ENCODE results near the gene RNH1. TPM values are rescaled to one million over a fixed set of nuclear protein-coding genes. Genes with fewer than 3 reads are reported as not detected.

Gene RNH1
- total RNA-seq, 1 experiment from 2014 or later = 345 TPM

GRCh38 chr11:472272-472671 is 34.8 kb downstream of the RNH1 start:
- Histone ChIP-seq H3K27ac (ENCODE audit: low read length) (no peak overlapping the region), H3K9me3 (ENCODE audit: control insufficient read depth, insufficient read depth, low read depth, low read length) (no peaks in the 10 kb centered on the region), H3K4me1 (ENCODE audit: control insufficient read depth, insufficient read depth, low read length) (peaks cover 24% of the 10 kb centered on the region), H3K4me3 (ENCODE audit: low read depth in 2 of 2, low read length in 2 of 2) (no peak overlapping the region), H3K27me3 (ENCODE audit: control insufficient read depth, insufficient read depth, low read length) (no peaks in the 10 kb centered on the region), H3K36me3 (ENCODE audit: control insufficient read depth, insufficient read depth, low read length) (no peaks in the 10 kb centered on the region)
- ATAC-seq = no peak
- ChIA-PET POLR2A (interaction anchor here (0.5 kb wide), 1 partner anchor 265 kb away, joined by 3 read pairs; the partner anchor contains the start of genes BET1L and RIC8A), CTCF (no interaction called here)
- intact Hi-C loops (cut with micrococcal nuclease; ENCODE audit: unreplicated experiment) (no loop called here), in situ Hi-C loops (cut with HindIII; ENCODE audit: low pct_unique_long_range_greater_than_20kb, low sequenced_read_pairs) (no loop called here)
- no TSS peak for BruUV-seq (replicated peaks)
- no peak for DNase-seq (ENCODE audit: low read depth, low spot score)
- TF ChIP-seq SIN3A (IDR thresholded peaks at IDR 0.05; ENCODE audit: borderline replicate concordance, insufficient read depth, low read depth, low read length) (no peak), REST (IDR thresholded peaks at IDR 0.05; ENCODE audit: insufficient read depth in 1 of 2, low read depth in 2 of 2, low read length in 1 of 2) (no peak), TCF7L2 (IDR thresholded peaks at IDR 0.05; ENCODE audit: low read depth, low read length) (no peak), POLR2AphosphoS5 (IDR thresholded peaks at IDR 0.05; ENCODE audit: low read depth, low read length) (no peak), CTCF (IDR thresholded peaks at IDR 0.05) (no peak)

DNA sequence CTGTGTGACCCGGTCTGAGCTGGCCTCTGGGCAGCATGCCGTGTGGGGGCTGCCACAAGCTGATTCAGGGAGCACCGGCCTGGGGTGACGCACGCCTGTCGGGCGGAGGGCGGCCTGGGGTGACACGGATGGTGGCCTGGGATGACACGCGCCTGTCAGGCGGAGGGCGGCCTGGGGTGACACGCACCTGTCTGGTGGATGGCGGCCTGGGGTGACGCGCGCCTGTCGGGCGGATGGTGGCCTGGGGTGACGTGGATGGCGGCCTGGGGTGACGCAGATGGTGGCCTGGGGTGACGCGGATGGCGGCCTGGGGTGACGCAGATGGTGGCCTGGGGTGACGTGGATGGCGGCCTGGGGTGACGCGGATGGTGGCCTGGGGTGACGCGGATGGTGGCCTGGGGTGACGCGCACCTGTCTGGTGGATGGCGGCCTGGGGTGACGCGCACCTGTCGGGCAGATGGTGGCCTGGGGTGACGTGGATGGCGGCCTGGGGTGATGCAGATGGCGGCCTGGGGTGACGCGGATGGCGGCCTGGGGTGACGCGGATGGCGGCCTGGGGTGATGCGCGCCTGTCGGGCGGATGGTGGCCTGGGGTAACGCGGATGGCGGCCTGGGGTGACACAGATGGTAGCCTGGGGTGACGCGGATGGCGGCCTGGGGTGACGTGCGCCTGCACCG is 35.4 kb downstream of the RNH1 start:
- POLR2A ChIA-PET = interaction anchor here (0.6 to 0.8 kb wide), 3 partner anchors 10 to 60 kb away, joined by 3 to 20 read pairs (median 7); no protein-coding TSS in a partner anchor
- no peaks in the 10 kb centered on the region for H3K27me3 ChIP-seq (ENCODE audit: control insufficient read depth, insufficient read depth, low read length)
- H3K27ac ChIP-seq (ENCODE audit: low read length) = no peak overlapping the region
- H3K4me1 ChIP-seq (ENCODE audit: control insufficient read depth, insufficient read depth, low read length) = peaks cover 24% of the 10 kb centered on the region
- BruUV-seq (replicated peaks) = no TSS peak
- CTCF ChIA-PET = no interaction called here
- in situ Hi-C loops (cut with HindIII; ENCODE audit: low pct_unique_long_range_greater_than_20kb, low sequenced_read_pairs) = no loop called here
- ATAC-seq (no peak), DNase-seq (ENCODE audit: low read depth, low spot score) (no peak)
- H3K36me3 ChIP-seq (ENCODE audit: control insufficient read depth, insufficient read depth, low read length) = no peaks in the 10 kb centered on the region
- intact Hi-C loops (cut with micrococcal nuclease; ENCODE audit: unreplicated experiment) = no loop called here
- H3K9me3 ChIP-seq (ENCODE audit: control insufficient read depth, insufficient read depth, low read depth, low read length) = no peaks in the 10 kb centered on the region
- no peak for TF ChIP-seq REST (IDR thresholded peaks at IDR 0.05; ENCODE audit: insufficient read depth in 1 of 2, low read depth in 2 of 2, low read length in 1 of 2)
- TF ChIP-seq CTCF (IDR thresholded peaks at IDR 0.05) = no peak
- no peak overlapping the region for H3K4me3 ChIP-seq (ENCODE audit: low read depth in 2 of 2, low read length in 2 of 2)

Data from Panc1 (cell line).